K562 (cell line): ENCODE data around the gene SLC40A1. TPM values are rescaled to one million over a fixed set of nuclear protein-coding genes. Genes with fewer than 3 reads are reported as not detected.

Experiments
- AFF4 ChIP-seq: sonication (generic); formaldehyde crosslinking; IDR thresholded peaks from 2 replicates; pipeline ENCODE4 v1.8.0; 2023; ENCODE audit warnings: mild to moderate bottlenecking, missing genetic modification reagents
- C11orf30 ChIP-seq: fragments of 450-650 bp; IDR thresholded peaks from 2 replicates; pipeline ENCODE4 v1.6.1; 2016; ENCODE audit warnings: low read depth, mild to moderate bottlenecking
- DIDO1 ChIP-seq: fragments of 450-650 bp; IDR thresholded peaks from 2 replicates; pipeline ENCODE4 v1.6.1; 2016; ENCODE audit warnings: low read depth, missing biosample characterization, missing genetic modification characterization
- ETS2 ChIP-seq: IDR thresholded peaks from 2 replicates; pipeline ENCODE4 v1.6.1; 2016; ENCODE audit warnings: borderline replicate concordance, missing genetic modification characterization, mild to moderate bottlenecking, moderate library complexity, missing compliant biosample characterization; ENCODE audit not compliant: poor library complexity, severe bottlenecking
- MTA2 ChIP-seq: fragments of 450-650 bp; IDR thresholded peaks from 2 replicates; pipeline ENCODE4 v1.6.1; 2016; ENCODE audit warnings: low read depth
- PHF21A ChIP-seq: fragments of 450-650 bp; IDR thresholded peaks from 2 replicates; pipeline ENCODE4 v1.6.1; 2017; ENCODE audit warnings: low read depth, borderline replicate concordance
- TEAD2 ChIP-seq: fragments of 450-650 bp; IDR thresholded peaks from 2 replicates; pipeline ENCODE4 v1.6.1; 2016; ENCODE audit warnings: missing genetic modification characterization, control low read depth, missing compliant biosample characterization
- ZNF165 ChIP-seq: fragments of 250-450 bp; sonication (Bioruptor Pico); IDR thresholded peaks from 2 replicates; pipeline ENCODE4 v1.4.0; 2020; ENCODE audit warnings: borderline replicate concordance
- ZNF347 ChIP-seq: fragments of 450-650 bp; formaldehyde crosslinking; IDR thresholded peaks from 2 replicates; pipeline ENCODE4 v1.4.0; 2020; ENCODE audit warnings: low read depth, mild to moderate bottlenecking, moderate library complexity
- polyA plus RNA-seq, 8 experiments: library from polyadenylated mRNA; depleted of rRNA in 4 of 8; stranded (reverse) in 5 of 8; unstranded in 3 of 8; fragments of >200 nt; fragmentation: Nextera tagmentation in 2 of 8; fragmentation: Illumina TruSeq in 1 of 8; extraction: Ambion mirVana in 2 of 8; extraction: Trizol in 1 of 8; gene quantifications; 2 replicates each; pipeline versions ENCODE4 v1.2.1 to v1.2.3, GENCODE V29; 2011 to 2014; ENCODE audit warnings: inconsistent platforms in 1 of 8, missing spikeins in 1 of 8
- total RNA-seq, 7 experiments: library from RNA; depleted of rRNA in 6 of 7; stranded (reverse); fragments of >200 nt in 6 of 7; fragmentation: Illumina TruSeq in 2 of 7; extraction: Trizol in 2 of 7; gene quantifications; 2 replicates each; pipeline versions ENCODE4 v1.2.1 to v1.2.3, GENCODE V29; 2011 to 2021; ENCODE audit warnings: low replicate concordance in 1 of 7

Gene SLC40A1
- total and polyA plus RNA-seq, 9 of the 15 experiments (the other 6 are each of a cell fraction or from before 2014, with no cell fraction given) = 42.2 to 95.9 (median 54.9) TPM

- no peak for TF ChIP-seq DIDO1 (tag)
- TF ChIP-seq PHF21A = no peak
- no peak for TF ChIP-seq C11orf30
- no peak for TF ChIP-seq AFF4 (CRISPR knock-in tag)
- TF ChIP-seq ZNF165 (CRISPR knock-in tag) = no peak
- TF ChIP-seq ZNF347 (CRISPR knock-in tag) = no peak
- no peak for TF ChIP-seq TEAD2
- TF ChIP-seq MTA2 = no peak
- no peak for TF ChIP-seq ETS2 (tag)
These were observed 14.8 kb upstream of the SLC40A1 start (continued) for GRCh38 chr2:189595417-189595816.
